Smooth muscle cell (in vitro differentiated cells): Measurements from ENCODE around the gene MARK2. TPM values are rescaled to one million over a fixed set of nuclear protein-coding genes. Genes with fewer than 3 reads are reported as not detected.

Experiments
- DNase-seq: peaks from one replicate; lab custom pipeline; 2025; ENCODE audit not compliant: unreplicated experiment; lab: John Stamatoyannopoulos, UW
- H2AFZ ChIP-seq: fragments of 200-600 bp; sonication (generic); 2 replicates; pipeline ENCODE4 v1.6.0; 2016; ENCODE audit warnings: antibody characterized with exemption, low read depth, mild to moderate bottlenecking
- H3F3A ChIP-seq: fragments of 200-600 bp; sonication (generic); 2 replicates; pipeline ENCODE4 v1.6.0; 2017; ENCODE audit warnings: antibody characterized with exemption, low read depth
- H3K27ac ChIP-seq: fragments of 200-600 bp; sonication (generic); 2 replicates; pipeline ENCODE4 v1.5.1; 2016; ENCODE audit warnings: low read depth, mild to moderate bottlenecking
- H3K27me3 ChIP-seq: fragments of 200-600 bp; sonication (generic); 2 replicates; pipeline ENCODE4 v1.6.1; 2016; ENCODE audit warnings: low read depth, mild to moderate bottlenecking
- H3K36me3 ChIP-seq: fragments of 200-600 bp; sonication (generic); 2 replicates; pipeline ENCODE4 v1.5.1; 2016; ENCODE audit warnings: low read depth
- H3K4me1 ChIP-seq: fragments of 200-600 bp; sonication (generic); 2 replicates; pipeline ENCODE4 v1.5.1; 2016; ENCODE audit warnings: low read depth
- H3K4me2 ChIP-seq: fragments of 200-600 bp; sonication (generic); 2 replicates; pipeline ENCODE4 v1.6.0; 2016; ENCODE audit warnings: mild to moderate bottlenecking
- H3K4me3 ChIP-seq: fragments of 200-600 bp; sonication (generic); 2 replicates; pipeline ENCODE4 v1.5.1; 2016; ENCODE audit warnings: mild to moderate bottlenecking
- H3K79me2 ChIP-seq: fragments of 200-600 bp; sonication (generic); 2 replicates; pipeline ENCODE4 v1.6.0; 2016; ENCODE audit warnings: low read depth, mild to moderate bottlenecking
- H3K9ac ChIP-seq: fragments of 200-600 bp; sonication (generic); 2 replicates; pipeline ENCODE4 v1.6.0; 2016; ENCODE audit warnings: low read depth
- H3K9me3 ChIP-seq: fragments of 200-600 bp; sonication (generic); replicated peaks from 2 replicates; pipeline ENCODE4 v1.5.1; 2016; ENCODE audit warnings: low read depth
- H4K20me1 ChIP-seq: fragments of 200-600 bp; sonication (generic); 2 replicates; pipeline ENCODE4 v1.6.0; 2016; ENCODE audit warnings: low read depth
- WGBS: methylation state at CpG from one replicate; pipeline ENCODE4 v1.1.7; 2016; ENCODE audit warnings: low lambda C conversion rate; 5-methylcytosine and 5-hydroxymethylcytosine counted together
- polyA plus RNA-seq: library from polyadenylated mRNA; unstranded; fragments of >200 nt; fragmentation: Nextera tagmentation; extraction: Ambion mirVana; gene quantifications from 2 replicates; pipeline ENCODE4 v1.2.1, GENCODE V29; 2016
- total RNA-seq: library from RNA; depleted of rRNA; stranded (reverse); fragments of >200 nt; gene quantifications from 2 replicates; pipeline ENCODE4 v1.2.3, GENCODE V29; 2014
- TF ChIP-seq, protein P1 (sequence below): fragments of 200-600 bp; sonication (generic); IDR thresholded peaks from 2 replicates; pipeline ENCODE4 v1.5.1; 2017; ENCODE audit warnings: borderline replicate concordance, mild to moderate bottlenecking, antibody characterized with exemption; ENCODE audit not compliant: insufficient read depth, poor library complexity, severe bottlenecking

MARK2 gene
- total and polyA plus RNA-seq, 2 experiments from 2014 or later = 14.2 to 23.3 TPM

DNA sequence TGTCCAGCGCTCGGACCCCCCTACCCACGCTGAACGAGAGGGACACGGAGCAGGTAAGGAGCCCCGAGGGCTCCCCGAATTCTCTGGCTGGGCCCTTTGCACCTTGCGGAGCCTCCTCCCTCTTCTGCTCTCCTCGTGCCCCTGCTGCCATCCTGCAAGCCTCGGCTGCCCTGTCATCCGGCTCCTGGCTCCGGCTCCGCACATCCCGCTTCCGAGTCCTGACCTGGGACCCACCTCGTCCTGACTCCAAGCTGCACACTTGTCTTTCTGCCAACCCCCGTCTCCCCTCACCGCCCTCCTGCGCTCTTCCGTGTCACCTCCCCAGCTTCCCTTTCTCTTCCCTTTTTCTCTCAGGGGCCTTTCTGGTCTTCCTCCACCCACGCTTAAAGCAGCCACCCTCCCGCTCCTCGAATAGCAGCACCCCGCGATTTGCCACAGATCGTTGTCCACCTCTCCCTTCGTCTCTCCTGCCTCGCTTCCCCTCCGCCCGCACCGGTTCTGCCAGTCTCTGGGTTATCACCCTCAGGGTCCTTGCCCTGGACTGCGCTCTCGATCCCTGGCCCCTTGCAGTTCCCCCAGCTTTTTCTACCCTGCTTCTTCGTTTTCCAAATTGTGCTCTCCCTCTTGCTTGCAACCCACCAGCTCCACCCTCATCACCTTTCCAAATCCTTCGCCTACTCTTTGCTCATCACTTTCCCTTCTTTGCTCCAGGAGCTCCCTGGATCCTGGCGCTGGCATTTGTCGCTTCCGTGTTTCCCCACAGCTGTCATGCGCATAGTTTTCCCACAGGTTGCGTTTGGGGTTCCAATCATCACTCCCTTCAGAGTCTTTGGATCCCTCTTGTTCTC, 822 bp downstream of the MARK2 start:
- peak overlapping the region; percentile 86 for H3K9ac ChIP-seq
- peak overlapping the region; percentile 88 for H3K4me2 ChIP-seq
- H3K27me3 ChIP-seq = no peaks in the 10 kb centered on the region
- H4K20me1 ChIP-seq = peaks cover 54% of the 10 kb centered on the region
- H3K4me3 ChIP-seq = peak overlapping the region; percentile 82
- H3K9me3 ChIP-seq = no peaks in the 10 kb centered on the region
- peaks cover 54% of the 10 kb centered on the region for H3K79me2 ChIP-seq
- H2AFZ ChIP-seq = no peak overlapping the region
- peak overlapping the region; percentile 66 for H3K27ac ChIP-seq
- WGBS = 2% methylated on average over 36 of the region's 40 CpGs
- H3K4me1 ChIP-seq = peaks cover 29% of the 10 kb centered on the region
- DNase-seq = no peak
- no peaks in the 10 kb centered on the region for H3K36me3 ChIP-seq
- H3F3A ChIP-seq = no peaks in the 10 kb centered on the region
- TF ChIP-seq, protein P1, sequence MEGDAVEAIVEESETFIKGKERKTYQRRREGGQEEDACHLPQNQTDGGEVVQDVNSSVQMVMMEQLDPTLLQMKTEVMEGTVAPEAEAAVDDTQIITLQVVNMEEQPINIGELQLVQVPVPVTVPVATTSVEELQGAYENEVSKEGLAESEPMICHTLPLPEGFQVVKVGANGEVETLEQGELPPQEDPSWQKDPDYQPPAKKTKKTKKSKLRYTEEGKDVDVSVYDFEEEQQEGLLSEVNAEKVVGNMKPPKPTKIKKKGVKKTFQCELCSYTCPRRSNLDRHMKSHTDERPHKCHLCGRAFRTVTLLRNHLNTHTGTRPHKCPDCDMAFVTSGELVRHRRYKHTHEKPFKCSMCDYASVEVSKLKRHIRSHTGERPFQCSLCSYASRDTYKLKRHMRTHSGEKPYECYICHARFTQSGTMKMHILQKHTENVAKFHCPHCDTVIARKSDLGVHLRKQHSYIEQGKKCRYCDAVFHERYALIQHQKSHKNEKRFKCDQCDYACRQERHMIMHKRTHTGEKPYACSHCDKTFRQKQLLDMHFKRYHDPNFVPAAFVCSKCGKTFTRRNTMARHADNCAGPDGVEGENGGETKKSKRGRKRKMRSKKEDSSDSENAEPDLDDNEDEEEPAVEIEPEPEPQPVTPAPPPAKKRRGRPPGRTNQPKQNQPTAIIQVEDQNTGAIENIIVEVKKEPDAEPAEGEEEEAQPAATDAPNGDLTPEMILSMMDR = no peak

DNA sequence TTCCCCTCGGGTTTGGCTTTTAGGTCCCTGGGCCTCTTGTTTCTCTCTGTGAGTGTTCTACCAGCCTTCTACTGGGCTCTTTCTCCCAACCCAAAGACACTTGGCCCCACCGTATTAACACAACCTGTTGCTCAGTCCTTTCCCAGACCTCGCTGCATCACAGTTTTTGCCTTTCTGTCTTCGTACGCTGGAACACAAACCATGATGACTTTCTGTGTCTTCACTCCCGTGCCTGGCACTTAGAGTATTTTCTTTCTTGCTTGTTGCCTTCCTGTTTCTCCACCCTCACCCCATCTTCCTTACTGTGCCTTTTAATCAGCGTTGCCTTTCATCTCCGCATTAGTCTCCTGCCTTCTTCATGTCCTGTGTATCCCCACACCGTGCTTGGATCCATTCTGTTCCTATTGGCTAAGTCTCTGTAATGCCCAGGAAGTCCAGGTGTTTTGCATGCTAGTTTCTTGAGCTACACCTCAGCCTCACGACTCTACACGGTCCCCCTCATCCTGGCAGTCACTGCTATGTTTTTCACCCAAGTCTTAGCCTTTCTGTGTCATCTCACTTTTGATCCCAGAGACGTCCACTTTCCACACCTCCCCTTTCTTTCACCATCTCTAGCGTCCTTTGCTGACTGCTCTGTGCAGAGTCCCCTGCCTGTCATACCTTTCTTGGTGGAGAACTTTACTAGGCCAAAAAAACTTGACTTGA, 1.6 kb downstream of the MARK2 start:
- H3K9me3 ChIP-seq = no peaks in the 10 kb centered on the region
- H4K20me1 ChIP-seq = peaks cover 62% of the 10 kb centered on the region
- peak overlapping the region; percentile 82 for H3K4me3 ChIP-seq
- H3K27ac ChIP-seq = peak overlapping the region; percentile 66
- H3K4me2 ChIP-seq = peak overlapping the region; percentile 88
- no peaks in the 10 kb centered on the region for H3K36me3 ChIP-seq
- no peaks in the 10 kb centered on the region for H3K27me3 ChIP-seq
- no peak overlapping the region for H2AFZ ChIP-seq
- peaks cover 55% of the 10 kb centered on the region for H3K79me2 ChIP-seq
- WGBS = 15% methylated on average over 13 of the region's 13 CpGs
- H3F3A ChIP-seq = no peaks in the 10 kb centered on the region
- peaks cover 29% of the 10 kb centered on the region for H3K4me1 ChIP-seq
- DNase-seq = no peak
- H3K9ac ChIP-seq = peak overlapping the region; percentile 86
- TF ChIP-seq, protein P1 = no peak

- H3K27me3 ChIP-seq = no peaks in the 10 kb centered on the region
- peaks cover 65% of the 10 kb centered on the region for H3K79me2 ChIP-seq
- no peak overlapping the region for H2AFZ ChIP-seq
- peak overlapping the region; percentile 88 for H3K4me2 ChIP-seq
- no peaks in the 10 kb centered on the region for H3K36me3 ChIP-seq
- peak overlapping the region; percentile 82 for H3K4me3 ChIP-seq
- peaks cover 29% of the 10 kb centered on the region for H3K4me1 ChIP-seq
- 26% methylated on average over 3 of the region's 3 CpGs for WGBS
- peaks cover 6% of the 10 kb centered on the region for H3F3A ChIP-seq
- peaks cover 73% of the 10 kb centered on the region for H4K20me1 ChIP-seq
- DNase-seq = no peak
- TF ChIP-seq, protein P1 = no peak
- H3K27ac ChIP-seq = peak overlapping the region; percentile 66
- no peak overlapping the region for H3K9ac ChIP-seq
- no peaks in the 10 kb centered on the region for H3K9me3 ChIP-seq
Measured at GRCh38 chr11:63841554-63841953, 2.6 kb downstream of the MARK2 start.
